ENCODE measurements around the gene TNFRSF8. TPM values are rescaled to one million over a fixed set of nuclear protein-coding genes. Genes with fewer than 3 reads are reported as not detected.

Gene TNFRSF8
- total RNA-seq, 1 experiment from 2014 or later: 20.8 TPM

DNA sequence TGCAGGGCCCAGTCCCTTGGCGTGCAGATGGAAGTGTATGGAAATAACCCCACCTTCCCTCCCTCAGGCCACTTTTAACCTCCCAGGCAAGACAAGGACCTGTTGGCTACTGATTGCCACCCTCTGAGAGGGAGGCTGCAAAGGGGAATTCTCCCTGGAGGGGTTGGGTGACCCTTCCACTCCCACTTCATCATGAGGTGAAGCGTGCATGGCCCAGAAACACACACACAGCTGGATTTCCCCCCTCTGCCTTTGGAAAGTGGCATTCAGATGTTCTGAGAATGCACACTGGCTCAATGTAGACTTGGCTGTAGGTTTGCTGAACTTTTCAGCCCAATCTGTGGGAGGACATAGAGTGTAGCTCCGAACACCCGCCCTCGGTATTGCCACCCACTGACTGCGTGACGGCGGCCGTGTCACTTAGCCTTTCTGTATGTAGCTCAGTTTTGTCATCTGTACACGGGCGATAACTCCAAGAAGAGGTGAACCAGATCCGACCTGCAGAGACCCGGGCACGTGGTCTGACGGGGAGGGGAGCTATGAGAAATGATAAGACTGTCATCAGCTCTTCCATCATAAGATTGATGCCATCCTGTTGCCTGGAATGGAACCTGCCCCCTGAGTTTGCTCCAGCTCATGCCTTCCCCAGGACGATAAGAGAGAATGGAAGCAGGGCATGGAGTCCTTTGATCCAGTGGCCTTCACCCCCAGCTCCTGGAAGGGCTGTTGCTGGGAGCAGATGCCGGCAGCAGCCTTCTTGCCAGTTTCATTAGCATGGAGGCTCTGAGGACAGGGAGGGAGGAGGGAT lies 24.5 kb upstream of the TNFRSF8 start:
- Mint-ChIP-seq H3K27me3 (ENCODE audit: low read depth) (no peaks in the 10 kb centered on the region), H3K4me1 (no peaks in the 10 kb centered on the region), H3K36me3 (no peaks in the 10 kb centered on the region), H3K9me3 (no peaks in the 10 kb centered on the region), H3K4me3 (no peak overlapping the region), H3K27ac (no peak overlapping the region)
- CTCF ChIA-PET: interaction anchor here (1.0 to 3.4 kb wide), 4 partner anchors 11 to 254 kb away, joined by 3 to 15 read pairs (median 6); no protein-coding TSS in a partner anchor
- POLR2A ChIA-PET: no interaction called here
- no peak for DNase-seq (ENCODE audit: low spot score)
- TF ChIP-seq KAT7 (CRISPR knock-in tag; IDR thresholded peaks at IDR 0.05; ENCODE audit: borderline replicate concordance) (no peak), JUN (CRISPR knock-in tag; IDR thresholded peaks at IDR 0.05) (no peak), TCF7 (CRISPR knock-in tag; IDR thresholded peaks at IDR 0.05; ENCODE audit: low read depth) (no peak), ZNF219 (CRISPR knock-in tag; IDR thresholded peaks at IDR 0.05; ENCODE audit: borderline replicate concordance) (no peak), ATF1 (CRISPR knock-in tag; IDR thresholded peaks at IDR 0.05) (no peak)
- TF ChIP-seq, protein P1, sequence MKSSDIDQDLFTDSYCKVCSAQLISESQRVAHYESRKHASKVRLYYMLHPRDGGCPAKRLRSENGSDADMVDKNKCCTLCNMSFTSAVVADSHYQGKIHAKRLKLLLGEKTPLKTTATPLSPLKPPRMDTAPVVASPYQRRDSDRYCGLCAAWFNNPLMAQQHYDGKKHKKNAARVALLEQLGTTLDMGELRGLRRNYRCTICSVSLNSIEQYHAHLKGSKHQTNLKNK (CRISPR knock-in tag; IDR thresholded peaks at IDR 0.05): no peak
- TF ChIP-seq, protein P2, sequence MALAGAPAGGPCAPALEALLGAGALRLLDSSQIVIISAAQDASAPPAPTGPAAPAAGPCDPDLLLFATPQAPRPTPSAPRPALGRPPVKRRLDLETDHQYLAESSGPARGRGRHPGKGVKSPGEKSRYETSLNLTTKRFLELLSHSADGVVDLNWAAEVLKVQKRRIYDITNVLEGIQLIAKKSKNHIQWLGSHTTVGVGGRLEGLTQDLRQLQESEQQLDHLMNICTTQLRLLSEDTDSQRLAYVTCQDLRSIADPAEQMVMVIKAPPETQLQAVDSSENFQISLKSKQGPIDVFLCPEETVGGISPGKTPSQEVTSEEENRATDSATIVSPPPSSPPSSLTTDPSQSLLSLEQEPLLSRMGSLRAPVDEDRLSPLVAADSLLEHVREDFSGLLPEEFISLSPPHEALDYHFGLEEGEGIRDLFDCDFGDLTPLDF (CRISPR knock-in tag; IDR thresholded peaks at IDR 0.05): no peak
- TF ChIP-seq, protein P3, sequence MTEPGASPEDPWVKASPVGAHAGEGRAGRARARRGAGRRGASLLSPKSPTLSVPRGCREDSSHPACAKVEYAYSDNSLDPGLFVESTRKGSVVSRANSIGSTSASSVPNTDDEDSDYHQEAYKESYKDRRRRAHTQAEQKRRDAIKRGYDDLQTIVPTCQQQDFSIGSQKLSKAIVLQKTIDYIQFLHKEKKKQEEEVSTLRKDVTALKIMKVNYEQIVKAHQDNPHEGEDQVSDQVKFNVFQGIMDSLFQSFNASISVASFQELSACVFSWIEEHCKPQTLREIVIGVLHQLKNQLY (CRISPR knock-in tag; IDR thresholded peaks at IDR 0.05): no peak
- no peak for ATAC-seq

DNA sequence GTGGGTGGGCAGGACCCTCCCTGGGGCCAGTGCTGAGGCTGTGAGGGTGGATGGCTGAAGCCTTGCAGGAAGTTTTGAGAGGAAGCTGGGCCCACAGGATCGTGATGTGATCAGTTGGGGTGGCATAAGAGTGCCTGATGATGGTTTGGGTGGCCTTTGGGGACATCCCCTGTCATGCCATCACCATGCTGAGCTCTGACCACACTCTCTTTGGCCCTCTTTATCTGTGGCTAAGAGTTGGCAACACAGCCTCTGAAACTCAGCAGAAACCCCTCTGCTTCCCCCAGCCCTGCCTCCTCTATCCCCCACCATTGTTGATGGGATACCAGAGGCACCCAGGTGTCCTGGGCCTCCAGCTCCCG lies 24.0 kb upstream of the TNFRSF8 start:
- ChIA-PET CTCF (interaction anchor here (1.3 to 3.4 kb wide), 4 partner anchors 8 to 40 kb away, joined by 3 to 15 read pairs (median 6); no protein-coding TSS in a partner anchor), POLR2A (no interaction called here)
- DNase-seq (ENCODE audit: low spot score) (no peak), ATAC-seq (no peak)
- no peaks in the 10 kb centered on the region for H3K36me3 Mint-ChIP-seq
- no peak overlapping the region for H3K27ac Mint-ChIP-seq
- no peak overlapping the region for H3K4me3 Mint-ChIP-seq
- no peaks in the 10 kb centered on the region for H3K4me1 Mint-ChIP-seq
- no peaks in the 10 kb centered on the region for H3K9me3 Mint-ChIP-seq
- H3K27me3 Mint-ChIP-seq (ENCODE audit: low read depth): no peaks in the 10 kb centered on the region
- TF ChIP-seq RELA (CRISPR knock-in tag; IDR thresholded peaks at IDR 0.05; ENCODE audit: borderline replicate concordance): no peak
- TF ChIP-seq, protein P4, sequence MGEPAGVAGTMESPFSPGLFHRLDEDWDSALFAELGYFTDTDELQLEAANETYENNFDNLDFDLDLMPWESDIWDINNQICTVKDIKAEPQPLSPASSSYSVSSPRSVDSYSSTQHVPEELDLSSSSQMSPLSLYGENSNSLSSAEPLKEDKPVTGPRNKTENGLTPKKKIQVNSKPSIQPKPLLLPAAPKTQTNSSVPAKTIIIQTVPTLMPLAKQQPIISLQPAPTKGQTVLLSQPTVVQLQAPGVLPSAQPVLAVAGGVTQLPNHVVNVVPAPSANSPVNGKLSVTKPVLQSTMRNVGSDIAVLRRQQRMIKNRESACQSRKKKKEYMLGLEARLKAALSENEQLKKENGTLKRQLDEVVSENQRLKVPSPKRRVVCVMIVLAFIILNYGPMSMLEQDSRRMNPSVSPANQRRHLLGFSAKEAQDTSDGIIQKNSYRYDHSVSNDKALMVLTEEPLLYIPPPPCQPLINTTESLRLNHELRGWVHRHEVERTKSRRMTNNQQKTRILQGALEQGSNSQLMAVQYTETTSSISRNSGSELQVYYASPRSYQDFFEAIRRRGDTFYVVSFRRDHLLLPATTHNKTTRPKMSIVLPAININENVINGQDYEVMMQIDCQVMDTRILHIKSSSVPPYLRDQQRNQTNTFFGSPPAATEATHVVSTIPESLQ (CRISPR knock-in tag; IDR thresholded peaks at IDR 0.05): no peak
- no peak for TF ChIP-seq MYBL2 (CRISPR knock-in tag; IDR thresholded peaks at IDR 0.05)
- TF ChIP-seq, protein P5, sequence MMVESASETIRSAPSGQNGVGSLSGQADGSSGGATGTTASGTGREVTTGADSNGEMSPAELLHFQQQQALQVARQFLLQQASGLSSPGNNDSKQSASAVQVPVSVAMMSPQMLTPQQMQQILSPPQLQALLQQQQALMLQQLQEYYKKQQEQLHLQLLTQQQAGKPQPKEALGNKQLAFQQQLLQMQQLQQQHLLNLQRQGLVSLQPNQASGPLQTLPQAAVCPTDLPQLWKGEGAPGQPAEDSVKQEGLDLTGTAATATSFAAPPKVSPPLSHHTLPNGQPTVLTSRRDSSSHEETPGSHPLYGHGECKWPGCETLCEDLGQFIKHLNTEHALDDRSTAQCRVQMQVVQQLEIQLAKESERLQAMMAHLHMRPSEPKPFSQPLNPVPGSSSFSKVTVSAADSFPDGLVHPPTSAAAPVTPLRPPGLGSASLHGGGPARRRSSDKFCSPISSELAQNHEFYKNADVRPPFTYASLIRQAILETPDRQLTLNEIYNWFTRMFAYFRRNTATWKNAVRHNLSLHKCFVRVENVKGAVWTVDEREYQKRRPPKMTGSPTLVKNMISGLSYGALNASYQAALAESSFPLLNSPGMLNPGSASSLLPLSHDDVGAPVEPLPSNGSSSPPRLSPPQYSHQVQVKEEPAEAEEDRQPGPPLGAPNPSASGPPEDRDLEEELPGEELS (CRISPR knock-in tag; IDR thresholded peaks at IDR 0.05): no peak
- no peak for TF ChIP-seq RORB (CRISPR knock-in tag; IDR thresholded peaks at IDR 0.05)
- no peak for TF ChIP-seq NR3C1 (CRISPR knock-in tag; conservative IDR thresholded peaks at IDR 0.05; ENCODE audit: low read depth)
- TF ChIP-seq, protein P6, sequence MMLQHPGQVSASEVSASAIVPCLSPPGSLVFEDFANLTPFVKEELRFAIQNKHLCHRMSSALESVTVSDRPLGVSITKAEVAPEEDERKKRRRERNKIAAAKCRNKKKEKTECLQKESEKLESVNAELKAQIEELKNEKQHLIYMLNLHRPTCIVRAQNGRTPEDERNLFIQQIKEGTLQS (CRISPR knock-in tag; conservative IDR thresholded peaks at IDR 0.05): no peak
- TF ChIP-seq, protein P7, sequence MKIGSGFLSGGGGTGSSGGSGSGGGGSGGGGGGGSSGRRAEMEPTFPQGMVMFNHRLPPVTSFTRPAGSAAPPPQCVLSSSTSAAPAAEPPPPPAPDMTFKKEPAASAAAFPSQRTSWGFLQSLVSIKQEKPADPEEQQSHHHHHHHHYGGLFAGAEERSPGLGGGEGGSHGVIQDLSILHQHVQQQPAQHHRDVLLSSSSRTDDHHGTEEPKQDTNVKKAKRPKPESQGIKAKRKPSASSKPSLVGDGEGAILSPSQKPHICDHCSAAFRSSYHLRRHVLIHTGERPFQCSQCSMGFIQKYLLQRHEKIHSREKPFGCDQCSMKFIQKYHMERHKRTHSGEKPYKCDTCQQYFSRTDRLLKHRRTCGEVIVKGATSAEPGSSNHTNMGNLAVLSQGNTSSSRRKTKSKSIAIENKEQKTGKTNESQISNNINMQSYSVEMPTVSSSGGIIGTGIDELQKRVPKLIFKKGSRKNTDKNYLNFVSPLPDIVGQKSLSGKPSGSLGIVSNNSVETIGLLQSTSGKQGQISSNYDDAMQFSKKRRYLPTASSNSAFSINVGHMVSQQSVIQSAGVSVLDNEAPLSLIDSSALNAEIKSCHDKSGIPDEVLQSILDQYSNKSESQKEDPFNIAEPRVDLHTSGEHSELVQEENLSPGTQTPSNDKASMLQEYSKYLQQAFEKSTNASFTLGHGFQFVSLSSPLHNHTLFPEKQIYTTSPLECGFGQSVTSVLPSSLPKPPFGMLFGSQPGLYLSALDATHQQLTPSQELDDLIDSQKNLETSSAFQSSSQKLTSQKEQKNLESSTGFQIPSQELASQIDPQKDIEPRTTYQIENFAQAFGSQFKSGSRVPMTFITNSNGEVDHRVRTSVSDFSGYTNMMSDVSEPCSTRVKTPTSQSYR (CRISPR knock-in tag; IDR thresholded peaks at IDR 0.05): no peak
- no peak for TF ChIP-seq ZNF138 (CRISPR knock-in tag; conservative IDR thresholded peaks at IDR 0.05)
- no peak for TF ChIP-seq CREB1 (CRISPR knock-in tag; IDR thresholded peaks at IDR 0.05)
- TF ChIP-seq NFE2L1 (CRISPR knock-in tag; IDR thresholded peaks at IDR 0.05): no peak
- TF ChIP-seq, protein P8, sequence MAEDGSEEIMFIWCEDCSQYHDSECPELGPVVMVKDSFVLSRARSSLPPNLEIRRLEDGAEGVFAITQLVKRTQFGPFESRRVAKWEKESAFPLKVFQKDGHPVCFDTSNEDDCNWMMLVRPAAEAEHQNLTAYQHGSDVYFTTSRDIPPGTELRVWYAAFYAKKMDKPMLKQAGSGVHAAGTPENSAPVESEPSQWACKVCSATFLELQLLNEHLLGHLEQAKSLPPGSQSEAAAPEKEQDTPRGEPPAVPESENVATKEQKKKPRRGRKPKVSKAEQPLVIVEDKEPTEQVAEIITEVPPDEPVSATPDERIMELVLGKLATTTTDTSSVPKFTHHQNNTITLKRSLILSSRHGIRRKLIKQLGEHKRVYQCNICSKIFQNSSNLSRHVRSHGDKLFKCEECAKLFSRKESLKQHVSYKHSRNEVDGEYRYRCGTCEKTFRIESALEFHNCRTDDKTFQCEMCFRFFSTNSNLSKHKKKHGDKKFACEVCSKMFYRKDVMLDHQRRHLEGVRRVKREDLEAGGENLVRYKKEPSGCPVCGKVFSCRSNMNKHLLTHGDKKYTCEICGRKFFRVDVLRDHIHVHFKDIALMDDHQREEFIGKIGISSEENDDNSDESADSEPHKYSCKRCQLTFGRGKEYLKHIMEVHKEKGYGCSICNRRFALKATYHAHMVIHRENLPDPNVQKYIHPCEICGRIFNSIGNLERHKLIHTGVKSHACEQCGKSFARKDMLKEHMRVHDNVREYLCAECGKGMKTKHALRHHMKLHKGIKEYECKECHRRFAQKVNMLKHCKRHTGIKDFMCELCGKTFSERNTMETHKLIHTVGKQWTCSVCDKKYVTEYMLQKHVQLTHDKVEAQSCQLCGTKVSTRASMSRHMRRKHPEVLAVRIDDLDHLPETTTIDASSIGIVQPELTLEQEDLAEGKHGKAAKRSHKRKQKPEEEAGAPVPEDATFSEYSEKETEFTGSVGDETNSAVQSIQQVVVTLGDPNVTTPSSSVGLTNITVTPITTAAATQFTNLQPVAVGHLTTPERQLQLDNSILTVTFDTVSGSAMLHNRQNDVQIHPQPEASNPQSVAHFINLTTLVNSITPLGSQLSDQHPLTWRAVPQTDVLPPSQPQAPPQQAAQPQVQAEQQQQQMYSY (CRISPR knock-in tag; IDR thresholded peaks at IDR 0.05): no peak
- no peak for TF ChIP-seq SMAD3 (CRISPR knock-in tag; IDR thresholded peaks at IDR 0.05; ENCODE audit: borderline replicate concordance)
- no peak for TF ChIP-seq NFATC4 (CRISPR knock-in tag; IDR thresholded peaks at IDR 0.05)
